Endodermal cell (in vitro differentiated cells): ENCODE measurements around the gene ASCC1. TPM values are rescaled to one million over a fixed set of nuclear protein-coding genes. Genes with fewer than 3 reads are reported as not detected.
A peak's percentile ranks its signal among the peaks of the same experiment; 100 is the strongest.

Source experiments
- DNase-seq: peaks from one replicate; pipeline ENCODE4 v3.0.0-alpha.2; 2017
- H3K27ac ChIP-seq: 2 replicates; pipeline ENCODE4 v1.5.1; 2013; ENCODE audit warnings: mild to moderate bottlenecking, low read depth, low read length, moderate library complexity
- H3K27me3 ChIP-seq: 2 replicates; pipeline ENCODE4 v1.6.1; 2013; ENCODE audit warnings: mild to moderate bottlenecking, low read length, moderate library complexity; ENCODE audit not compliant: insufficient read depth, control insufficient read depth, poor library complexity, severe bottlenecking
- H3K36me3 ChIP-seq: 2 replicates; pipeline ENCODE4 v1.7.0; 2013; ENCODE audit warnings: mild to moderate bottlenecking, low read length, moderate library complexity; ENCODE audit not compliant: control insufficient read depth, insufficient read depth
- H3K4me1 ChIP-seq: one replicate; pipeline ENCODE4 v1.7.0; 2013; ENCODE audit warnings: low read length; ENCODE audit not compliant: control insufficient read depth, insufficient read depth
- H3K4me3 ChIP-seq: 2 replicates; pipeline ENCODE4 v1.5.1; 2013; ENCODE audit warnings: mild to moderate bottlenecking, low read length, moderate library complexity
- H3K9ac ChIP-seq: 2 replicates; pipeline ENCODE4 v1.6.1; 2013; ENCODE audit warnings: mild to moderate bottlenecking, low read length, moderate library complexity; ENCODE audit not compliant: poor library complexity, severe bottlenecking; ENCODE audit errors: extremely low read depth
- H3K9me3 ChIP-seq: 2 replicates; pipeline ENCODE4 v1.6.1; 2013; ENCODE audit warnings: mild to moderate bottlenecking, low read length, moderate library complexity; ENCODE audit not compliant: control insufficient read depth
- H3K27ac Mint-ChIP-seq: 2 replicates; pipeline ENCODE4 v1.8.0; 2020; ENCODE audit warnings: mixed read lengths
- H3K27me3 Mint-ChIP-seq: 2 replicates; pipeline ENCODE4 v1.8.0; 2021; ENCODE audit warnings: mild to moderate bottlenecking, mixed read lengths; ENCODE audit not compliant: insufficient read depth
- H3K36me3 Mint-ChIP-seq: 2 replicates; pipeline ENCODE4 v1.8.0; 2020; ENCODE audit warnings: low read depth, mixed read lengths
- H3K4me1 Mint-ChIP-seq: 2 replicates; pipeline ENCODE4 v1.8.0; 2020; ENCODE audit warnings: mixed read lengths
- H3K4me3 Mint-ChIP-seq: 2 replicates; pipeline ENCODE4 v1.8.0; 2020; ENCODE audit warnings: mild to moderate bottlenecking, moderate library complexity, mixed read lengths
- H3K9me3 Mint-ChIP-seq: 2 replicates; pipeline ENCODE4 v1.8.0; 2020; ENCODE audit warnings: mild to moderate bottlenecking, mixed read lengths
- WGBS, 2 experiments: methylation state at CpG; one replicate each; pipeline versions ENCODE4 v1.1.5 to v1.1.7; 2013; ENCODE audit warnings: missing lambda C conversion rate in 2 of 2, mixed read lengths in 1 of 2; ENCODE audit not compliant: insufficient coverage in 1 of 2, insufficient read length in 1 of 2; 5-methylcytosine and 5-hydroxymethylcytosine counted together
- total RNA-seq, 2 donors: library from RNA; stranded (reverse); fragmentation: NEBNext Ultra II Directional in 1 of 2; extraction: Animal tissue kit (Norgen Biotek cat#: 25700) in 1 of 2; gene quantifications; 2 replicates in 1 of 2; 3 replicates in 1 of 2; pipeline ENCODE4 v1.2.1, GENCODE V29; 2021
- TF ChIP-seq, protein P1 (sequence below): fragments of 200-600 bp; sonication (generic); conservative IDR thresholded peaks from 2 replicates; pipeline ENCODE4 v1.5.0; 2021; ENCODE audit warnings: antibody characterized with exemption, mild to moderate bottlenecking

ASCC1 gene
- total RNA-seq, 2 donors from 2014 or later: 29.2 to 34.0 TPM

DNA sequence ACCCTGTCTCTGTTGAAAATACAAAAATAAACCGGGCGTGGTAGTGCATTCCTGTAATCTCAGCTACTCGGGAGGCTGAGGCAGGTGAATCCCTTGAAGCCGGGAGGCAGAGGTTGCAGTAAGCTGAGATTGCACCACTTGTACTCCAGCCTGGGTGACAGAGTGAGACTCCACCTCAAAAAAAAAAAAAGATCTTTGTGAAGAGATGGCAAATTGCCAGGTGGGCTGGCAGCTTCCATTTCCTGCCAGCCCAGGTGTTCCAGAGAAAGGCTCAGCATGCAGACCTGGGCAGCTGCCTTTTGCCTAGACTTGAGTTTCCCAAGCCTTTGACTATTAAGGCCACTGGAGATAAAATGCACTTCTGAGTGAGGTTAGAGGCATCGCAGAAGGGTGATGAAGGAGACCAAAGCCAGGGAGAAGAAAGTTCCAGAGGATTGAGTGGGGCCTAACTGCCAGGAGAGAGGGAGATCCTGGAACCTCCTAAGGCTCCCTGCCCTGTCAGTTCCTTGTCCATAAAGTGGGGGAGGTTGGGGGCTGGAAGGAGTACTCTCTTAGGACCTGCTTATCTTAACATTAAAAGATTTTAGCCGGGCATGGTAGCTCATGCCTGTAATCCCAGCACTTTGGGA is 47.7 kb upstream of the ASCC1 start:
- Mint-ChIP-seq H3K27ac (no peak overlapping the region), H3K4me3 (no peak overlapping the region), H3K4me1 (peaks cover 45% of the 10 kb centered on the region), H3K36me3 (no peaks in the 10 kb centered on the region), H3K27me3 (no peaks in the 10 kb centered on the region), H3K9me3 (no peaks in the 10 kb centered on the region)
- H3K9ac ChIP-seq: no peak overlapping the region
- TF ChIP-seq, protein P1, sequence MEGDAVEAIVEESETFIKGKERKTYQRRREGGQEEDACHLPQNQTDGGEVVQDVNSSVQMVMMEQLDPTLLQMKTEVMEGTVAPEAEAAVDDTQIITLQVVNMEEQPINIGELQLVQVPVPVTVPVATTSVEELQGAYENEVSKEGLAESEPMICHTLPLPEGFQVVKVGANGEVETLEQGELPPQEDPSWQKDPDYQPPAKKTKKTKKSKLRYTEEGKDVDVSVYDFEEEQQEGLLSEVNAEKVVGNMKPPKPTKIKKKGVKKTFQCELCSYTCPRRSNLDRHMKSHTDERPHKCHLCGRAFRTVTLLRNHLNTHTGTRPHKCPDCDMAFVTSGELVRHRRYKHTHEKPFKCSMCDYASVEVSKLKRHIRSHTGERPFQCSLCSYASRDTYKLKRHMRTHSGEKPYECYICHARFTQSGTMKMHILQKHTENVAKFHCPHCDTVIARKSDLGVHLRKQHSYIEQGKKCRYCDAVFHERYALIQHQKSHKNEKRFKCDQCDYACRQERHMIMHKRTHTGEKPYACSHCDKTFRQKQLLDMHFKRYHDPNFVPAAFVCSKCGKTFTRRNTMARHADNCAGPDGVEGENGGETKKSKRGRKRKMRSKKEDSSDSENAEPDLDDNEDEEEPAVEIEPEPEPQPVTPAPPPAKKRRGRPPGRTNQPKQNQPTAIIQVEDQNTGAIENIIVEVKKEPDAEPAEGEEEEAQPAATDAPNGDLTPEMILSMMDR: no peak
- H3K4me3 ChIP-seq: no peak overlapping the region
- H3K27ac ChIP-seq: no peak overlapping the region
- DNase-seq: no peak
- H3K27me3 ChIP-seq: no peaks in the 10 kb centered on the region
- H3K9me3 ChIP-seq: no peaks in the 10 kb centered on the region
- H3K4me1 ChIP-seq: peaks cover 14% of the 10 kb centered on the region
- no peaks in the 10 kb centered on the region for H3K36me3 ChIP-seq
- 93 to 98% methylated on average over 6 of the region's 6 CpGs for WGBS, 2 experiments

DNA sequence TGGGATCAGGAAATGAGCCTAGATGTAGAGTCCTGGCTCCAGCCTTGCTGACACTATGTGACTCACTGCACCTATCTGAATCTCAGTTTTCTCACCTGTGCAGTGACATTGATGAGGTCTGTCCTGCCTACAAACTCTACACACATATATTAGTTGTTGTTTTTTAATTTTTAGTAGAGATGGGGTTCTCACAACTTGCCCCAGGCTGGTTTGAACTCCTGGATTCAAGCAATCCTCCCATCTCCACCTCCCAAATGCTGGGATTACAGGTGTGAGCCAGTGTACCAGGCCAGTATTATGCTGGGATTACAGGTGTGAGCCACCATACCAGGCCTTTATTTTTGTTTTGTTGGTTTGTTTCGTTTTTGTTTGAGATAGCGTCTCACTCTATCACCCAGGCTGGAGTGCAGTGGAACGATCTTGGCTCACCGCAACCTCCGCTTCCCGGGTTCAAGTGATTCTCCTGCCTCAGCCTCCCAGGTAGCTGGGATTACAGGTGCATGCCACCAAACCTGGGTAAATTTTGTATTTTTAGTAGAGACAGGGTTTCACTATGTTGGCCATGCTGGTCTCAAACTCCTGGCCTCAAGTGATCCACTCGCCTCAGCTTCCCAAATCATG is 45.8 kb upstream of the ASCC1 start:
- Mint-ChIP-seq H3K9me3 (no peaks in the 10 kb centered on the region), H3K4me1 (peaks cover 48% of the 10 kb centered on the region), H3K27ac (peak overlapping the region; percentile 97), H3K4me3 (peak overlapping the region; percentile 66), H3K27me3 (no peaks in the 10 kb centered on the region), H3K36me3 (no peaks in the 10 kb centered on the region)
- peak overlapping the region; percentile 86 for H3K9ac ChIP-seq
- no peaks in the 10 kb centered on the region for H3K9me3 ChIP-seq
- peak overlapping the region; percentile 88 for H3K27ac ChIP-seq
- H3K4me1 ChIP-seq: peaks cover 14% of the 10 kb centered on the region
- H3K36me3 ChIP-seq: no peaks in the 10 kb centered on the region
- 88 to 93% methylated on average over 6 to 7 of the region's 7 CpGs for WGBS, 2 experiments
- H3K27me3 ChIP-seq: no peaks in the 10 kb centered on the region
- H3K4me3 ChIP-seq: peak overlapping the region; percentile 75
- TF ChIP-seq, protein P1: no peak
- DNase-seq: no peak

DNA sequence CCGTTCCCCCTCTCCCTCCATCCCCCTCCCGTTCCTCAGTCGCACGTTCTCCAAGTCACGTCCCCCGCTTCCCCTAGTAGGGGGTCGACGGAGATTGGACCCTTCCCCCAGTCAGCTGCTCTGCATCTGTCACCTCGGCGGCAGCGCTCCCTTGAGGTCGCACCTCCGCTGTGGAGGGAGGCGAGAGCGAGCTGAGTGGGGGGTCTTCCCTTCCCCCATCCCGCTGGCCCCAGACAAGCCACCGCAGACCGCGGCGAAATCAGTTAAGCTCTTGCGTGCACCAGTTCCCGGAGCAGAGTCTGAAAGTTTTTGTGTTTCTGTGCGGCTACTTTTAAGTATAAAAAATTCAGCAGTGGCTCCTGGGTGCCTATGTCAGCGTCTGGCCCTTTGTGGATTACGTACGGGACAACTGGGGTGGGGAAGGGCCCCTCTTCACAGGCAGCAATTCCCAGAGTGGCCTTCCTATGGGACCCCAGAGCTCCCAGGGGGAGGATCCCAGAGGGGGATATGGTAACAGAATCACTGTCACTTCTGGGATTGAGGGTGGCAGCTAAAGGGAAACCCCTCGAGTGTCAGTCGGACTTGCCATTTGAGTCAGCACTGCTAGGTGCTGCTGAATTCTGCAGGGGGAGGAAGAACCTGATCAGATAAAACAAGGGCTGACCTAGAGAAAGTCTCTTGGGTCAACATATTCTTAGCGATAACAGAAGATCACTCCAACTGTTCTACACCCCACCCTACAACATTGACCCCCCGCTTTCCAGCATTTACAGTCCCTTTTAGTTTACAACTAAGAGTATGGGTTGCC is 45.1 kb upstream of the ASCC1 start:
- peak overlapping the region; percentile 88 for H3K27ac ChIP-seq
- no peaks in the 10 kb centered on the region for H3K9me3 Mint-ChIP-seq
- no peaks in the 10 kb centered on the region for H3K9me3 ChIP-seq
- H3K36me3 ChIP-seq: no peaks in the 10 kb centered on the region
- no peaks in the 10 kb centered on the region for H3K27me3 Mint-ChIP-seq
- TF ChIP-seq, protein P1: peak; percentile 51
- 0 to 2% methylated on average over 2 to 29 of the region's 30 CpGs for WGBS, 2 experiments
- peaks cover 50% of the 10 kb centered on the region for H3K4me1 Mint-ChIP-seq
- H3K27ac Mint-ChIP-seq: peak overlapping the region; percentile 97
- peak; percentile 99 for DNase-seq
- peak overlapping the region; percentile 86 for H3K9ac ChIP-seq
- peaks cover 14% of the 10 kb centered on the region for H3K4me1 ChIP-seq
- H3K4me3 Mint-ChIP-seq: peak overlapping the region; percentile 66
- H3K27me3 ChIP-seq: no peaks in the 10 kb centered on the region
- H3K36me3 Mint-ChIP-seq: no peaks in the 10 kb centered on the region
- peak overlapping the region; percentile 75 for H3K4me3 ChIP-seq
